ENCODE results near the gene C22orf39.

GRCh38 chr22:19434401-19434800 is 13.1 kb downstream of the C22orf39 start:
- no peak for TF ChIP-seq POLR2A (IDR thresholded peaks at IDR 0.05)
- no peak for TF ChIP-seq CTCF (IDR thresholded peaks at IDR 0.05)
